Testis (tissue), 3 donors: Measurements from ENCODE around the gene MIX23. TPM values are rescaled to one million over a fixed set of nuclear protein-coding genes. Genes with fewer than 3 reads are reported as not detected.

Experiments used
- DNase-seq: peaks from one replicate; pipeline ENCODE4 v3.0.0-alpha.2; 2019
- H3K27ac ChIP-seq, 2 donors: fragments of 200-600 bp; sonication (generic); one replicate each; pipeline ENCODE4 v1.5.1; 2019
- H3K27me3 ChIP-seq: fragments of 200-600 bp; sonication (generic); one replicate; pipeline ENCODE4 v1.5.1; 2019
- H3K36me3 ChIP-seq: fragments of 200-600 bp; sonication (generic); one replicate; pipeline ENCODE4 v1.5.1; 2017; ENCODE audit warnings: low read depth; ENCODE audit errors: missing control alignments
- H3K4me1 ChIP-seq: fragments of 200-600 bp; sonication (generic); one replicate; pipeline ENCODE4 v1.5.1; 2019
- H3K4me3 ChIP-seq, 2 donors: fragments of 200-600 bp; sonication (generic); one replicate each; pipeline ENCODE4 v1.5.1; 2017 to 2019
- H3K9me3 ChIP-seq: fragments of 200-600 bp; sonication (generic); one replicate; pipeline ENCODE4 v1.5.1; 2017
- CTCF ChIP-seq, 3 experiments: fragments of 450-650 bp in 2 of 3; fragments of 200-600 bp in 1 of 3; sonication (generic) in 1 of 3; IDR thresholded peaks; one replicate each; pipeline ENCODE4 v1.5.1; 2016 to 2019; ENCODE audit warnings: antibody characterized with exemption in 3 of 3, mild to moderate bottlenecking in 2 of 3, moderate library complexity in 1 of 3
- POLR2A ChIP-seq: fragments of 450-650 bp; IDR thresholded peaks from one replicate; pipeline ENCODE4 v1.6.1; 2017; ENCODE audit warnings: antibody characterized with exemption, mild to moderate bottlenecking, moderate library complexity
- WGBS, 2 donors: methylation state at CpG; one replicate each; pipeline ENCODE4 v1.1.5; 2018; 5-methylcytosine and 5-hydroxymethylcytosine counted together
- intact Hi-C: fragments of 100-400 bp; cut with DNase I; formaldehyde crosslinking; loops from one replicate; pipeline ENCODE4 v1.15.1; 2023; ENCODE audit warnings: low total_unique reads
- polyA plus RNA-seq: library from polyadenylated mRNA; stranded (reverse); fragments of 350-450 nt; fragmentation: Illumina TruSeq; extraction: RNeasy Lipid Tissue Mini Kit (QIAGEN cat#74804); gene quantifications from one replicate; pipeline ENCODE4 v1.2.3, GENCODE V29; 2014; ENCODE audit warnings: low read depth, low replicate concordance; ENCODE audit not compliant: insufficient read depth
- total RNA-seq, 2 donors: library from RNA; depleted of rRNA; stranded (reverse); fragments of >200 nt; gene quantifications; one replicate each; pipeline ENCODE4 v1.2.3, GENCODE V29; 2016

The MIX23 gene
- total and polyA plus RNA-seq, 3 donors from 2014 or later = 19.3 to 21.0 (median 19.9) TPM

GRCh38 chr3:122414391-122414790 lies 31.4 kb upstream of the MIX23 start:
- WGBS, 2 donors = 64 to 78% methylated on average over 3 of the region's 3 CpGs

GRCh38 chr3:122410639-122411038 lies 27.6 kb upstream of the MIX23 start:
- H3K4me3 ChIP-seq = no peak overlapping the region
- no peaks in the 10 kb centered on the region for H3K27me3 ChIP-seq
- TF ChIP-seq POLR2A = no peak
- TF ChIP-seq CTCF (IDR thresholded peaks at IDR 0.05) = no peak
- no peaks in the 10 kb centered on the region for H3K9me3 ChIP-seq
- no peak overlapping the region for H3K27ac ChIP-seq
- DNase-seq = no peak
- intact Hi-C loops = no loop called here
- H3K36me3 ChIP-seq = no peaks in the 10 kb centered on the region
- peaks cover 10% of the 10 kb centered on the region for H3K4me1 ChIP-seq
- 87 to 94% methylated on average over 6 of the region's 6 CpGs for WGBS, 2 donors

More at GRCh38 chr3:122414391-122414790, 31.4 kb upstream of the MIX23 start:
- no peak for TF ChIP-seq POLR2A
- no peak for TF ChIP-seq CTCF (IDR thresholded peaks at IDR 0.05)
- H3K4me3 ChIP-seq = no peak overlapping the region
- peaks cover 16% of the 10 kb centered on the region for H3K4me1 ChIP-seq
- no peaks in the 10 kb centered on the region for H3K27me3 ChIP-seq
- no peak for DNase-seq
- intact Hi-C loops = no loop called here
- H3K36me3 ChIP-seq = no peaks in the 10 kb centered on the region
- no peak overlapping the region for H3K27ac ChIP-seq
- H3K9me3 ChIP-seq = no peaks in the 10 kb centered on the region

- WGBS, 2 donors = 83 to 84% methylated on average over 4 of the region's 4 CpGs
- H3K27me3 ChIP-seq = no peaks in the 10 kb centered on the region
- TF ChIP-seq POLR2A = no peak
- no peak for TF ChIP-seq CTCF (IDR thresholded peaks at IDR 0.05)
- no peak overlapping the region for H3K27ac ChIP-seq
- peaks cover 8% of the 10 kb centered on the region for H3K4me1 ChIP-seq
- DNase-seq = no peak
- H3K9me3 ChIP-seq = no peaks in the 10 kb centered on the region
- no peaks in the 10 kb centered on the region for H3K36me3 ChIP-seq
- no peak overlapping the region for H3K4me3 ChIP-seq
- intact Hi-C loops = no loop called here
Observed at GRCh38 chr3:122410111-122410510, 27.1 kb upstream of the MIX23 start.

GRCh38 chr3:122409446-122409845 lies 26.4 kb upstream of the MIX23 start:
- intact Hi-C loops = no loop called here
- Histone ChIP-seq H3K4me1 (peaks cover 2% of the 10 kb centered on the region), H3K27ac (no peak overlapping the region), H3K4me3 (no peak overlapping the region), H3K27me3 (no peaks in the 10 kb centered on the region), H3K9me3 (no peaks in the 10 kb centered on the region), H3K36me3 (no peaks in the 10 kb centered on the region)
- DNase-seq = no peak
- TF ChIP-seq CTCF (IDR thresholded peaks at IDR 0.05) = no peak
- no peak for TF ChIP-seq POLR2A
- 74 to 77% methylated on average over 6 of the region's 6 CpGs for WGBS, 2 donors

GRCh38 chr3:122407946-122408345 lies 24.9 kb upstream of the MIX23 start:
- no peaks in the 10 kb centered on the region for H3K36me3 ChIP-seq
- H3K9me3 ChIP-seq = no peaks in the 10 kb centered on the region
- intact Hi-C loops = no loop called here
- no peak overlapping the region for H3K4me3 ChIP-seq
- H3K4me1 ChIP-seq = no peaks in the 10 kb centered on the region
- WGBS, 2 donors = 60 to 94% methylated on average over 1 of the region's 1 CpG
- H3K27me3 ChIP-seq = no peaks in the 10 kb centered on the region
- TF ChIP-seq CTCF (IDR thresholded peaks at IDR 0.05) (no peak), POLR2A (no peak)
- no peak overlapping the region for H3K27ac ChIP-seq
- no peak for DNase-seq
